Dermis blood vessel endothelial cell (primary cell): ENCODE results near the gene PCED1B. TPM values are rescaled to one million over a fixed set of nuclear protein-coding genes. Genes with fewer than 3 reads are reported as not detected.
"Not testable (repeated sequence)": the region's sequence is repeated elsewhere in the genome, so short reads cannot be mapped to it uniquely, and the experiment has no call there.

Experiments
- DNase-seq: peaks from one replicate; pipeline ENCODE4 v3.0.0; 2010
- total RNA-seq: library from RNA; depleted of rRNA; stranded (reverse); fragments of >200 nt; gene quantifications from 2 replicates; pipeline ENCODE4 v1.2.3, GENCODE V29; 2014

PCED1B gene
- total RNA-seq, 1 donor from 2014 or later, result 0.51 TPM

GRCh38 chr12:47178014-47178413, 98.6 kb downstream of the PCED1B start:
- no peak for DNase-seq

DNA sequence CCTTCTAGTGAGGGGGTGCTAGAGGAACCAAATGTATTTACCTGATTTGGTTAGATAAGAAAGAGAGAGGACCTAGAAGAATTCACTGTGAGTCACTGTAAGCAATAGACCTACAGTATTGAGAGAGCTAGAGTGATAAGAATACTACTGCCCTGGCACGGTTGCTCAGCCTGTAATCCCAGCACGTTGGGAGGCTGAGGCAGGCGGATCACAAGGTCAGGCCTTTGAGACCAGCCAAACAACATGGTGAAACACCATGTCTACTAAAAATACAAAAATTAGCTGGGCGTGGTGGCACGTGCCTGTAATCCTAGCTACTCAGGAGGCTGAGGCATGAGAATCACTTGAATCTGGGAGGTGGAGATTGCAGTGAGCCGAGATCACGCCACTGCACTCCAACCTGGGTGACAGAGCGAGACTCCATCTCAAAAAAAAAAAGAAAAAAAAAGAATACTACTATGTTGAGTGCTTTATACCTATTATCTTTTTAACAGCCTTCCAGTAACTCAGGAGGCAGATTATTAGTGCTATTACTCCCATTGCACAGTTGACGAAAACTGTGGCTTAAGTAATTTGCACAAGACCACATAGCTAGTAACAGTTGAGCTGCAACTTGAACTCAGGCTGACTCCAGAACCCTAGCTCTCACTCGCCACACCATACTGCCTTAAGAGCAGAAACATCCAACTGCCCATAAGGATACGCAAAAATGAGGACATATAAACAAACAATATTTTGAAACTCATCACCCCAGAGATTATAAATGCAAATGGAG, 102.9 kb downstream of the PCED1B start:
- not testable (repeated sequence) for DNase-seq

- no peak for DNase-seq
Measured at GRCh38 chr12:47184229-47184628, 104.8 kb downstream of the PCED1B start.

DNA sequence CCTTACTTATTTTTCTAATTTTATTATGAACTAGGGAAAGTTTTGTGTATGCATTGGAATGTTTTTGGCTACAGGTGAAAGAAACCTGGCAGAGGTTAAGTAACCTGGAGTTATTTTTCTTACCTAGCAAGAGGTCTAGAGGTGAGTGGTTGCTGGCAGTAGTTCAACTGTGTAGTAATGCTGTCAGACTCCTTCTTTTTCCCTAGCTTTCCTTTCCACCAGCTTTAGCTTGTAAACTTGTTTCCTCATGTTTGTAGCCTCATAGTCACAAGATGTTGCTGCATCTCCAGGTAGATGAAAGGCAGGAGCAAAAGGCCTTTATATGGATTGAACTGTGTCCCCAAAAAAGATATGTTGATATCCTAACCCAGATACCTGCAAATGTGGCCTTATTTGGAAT, 105.4 kb downstream of the PCED1B start:
- no peak for DNase-seq

DNA sequence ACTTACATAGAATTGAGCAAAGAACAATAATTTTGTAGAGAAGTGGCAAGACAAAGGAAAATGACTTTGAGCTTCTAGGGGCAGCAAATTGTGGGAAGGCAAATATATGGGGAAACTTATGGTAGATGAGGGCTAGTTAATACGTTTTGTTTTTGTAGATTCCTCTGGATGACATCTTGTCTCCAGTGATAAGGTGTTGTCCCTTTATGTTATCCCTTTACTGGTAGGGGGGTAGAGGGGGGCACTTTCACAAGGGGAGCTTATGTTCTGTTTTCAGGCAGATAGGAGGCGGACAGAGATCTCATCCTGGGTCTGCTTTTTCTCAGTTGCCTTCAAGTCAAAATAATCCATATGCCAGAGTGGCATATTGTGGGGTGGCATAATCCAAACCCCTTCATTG, 106.8 kb downstream of the PCED1B start:
- DNase-seq, result no peak

DNA sequence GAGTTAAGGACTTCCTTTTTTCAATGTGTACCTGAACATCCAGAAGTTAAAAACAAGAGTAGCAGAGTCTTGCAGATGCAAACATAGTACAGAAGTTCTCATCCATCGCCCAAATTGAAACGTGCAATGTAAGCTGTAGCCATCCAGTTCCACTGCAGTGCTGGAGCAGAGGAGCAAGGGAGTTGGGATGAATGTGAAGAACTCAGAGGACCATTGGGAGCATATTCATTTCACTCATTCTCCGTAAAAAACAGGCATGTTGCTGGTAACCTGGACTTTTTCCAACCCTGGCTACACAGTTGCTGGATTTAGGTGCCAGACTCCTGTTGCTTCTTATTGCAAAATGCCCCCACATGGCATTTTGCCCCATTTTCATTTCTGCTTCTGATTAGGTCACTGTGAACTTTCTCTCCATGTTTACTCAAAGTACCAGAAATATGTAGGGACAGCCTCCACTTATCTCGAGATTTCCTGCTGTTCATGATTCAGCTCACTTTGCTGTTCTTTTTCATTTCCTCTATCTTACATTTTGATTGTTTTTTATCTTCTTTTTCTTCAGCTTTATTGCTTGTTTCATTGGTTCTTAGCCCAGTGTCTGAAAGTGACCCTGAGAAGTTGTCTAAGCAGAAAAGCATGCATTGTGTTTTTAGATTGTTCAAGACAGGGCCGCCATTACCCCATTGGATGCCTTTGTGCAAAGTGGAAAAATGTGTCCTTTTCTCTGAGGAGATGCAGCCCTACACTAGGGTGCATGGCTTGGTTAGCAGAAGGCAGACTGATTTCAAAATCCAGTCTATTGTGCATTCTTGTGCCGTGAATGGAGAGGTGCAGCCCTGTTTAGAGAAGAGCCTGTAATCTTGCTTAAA, 109.4 kb downstream of the PCED1B start:
- no peak for DNase-seq

DNA sequence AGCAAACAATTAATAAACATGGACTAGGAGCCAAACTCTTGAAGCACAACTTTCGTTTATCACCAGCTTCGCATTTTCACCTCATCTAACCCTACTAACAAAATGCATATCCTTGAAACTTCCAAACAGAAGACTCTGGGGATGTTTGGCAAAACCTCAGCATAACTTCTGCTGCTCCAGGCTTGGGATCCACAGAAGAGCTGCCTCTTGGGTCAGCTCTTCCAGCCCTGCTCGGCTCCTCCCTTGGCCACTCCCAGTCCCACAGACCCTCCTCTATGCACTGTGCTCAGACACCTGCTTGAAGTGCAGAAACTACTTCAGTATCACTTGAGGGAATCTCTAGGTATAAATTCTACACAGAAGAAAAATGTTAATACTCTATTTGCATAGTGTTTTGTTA, 110.3 kb downstream of the PCED1B start:
- DNase-seq, result no peak

DNA sequence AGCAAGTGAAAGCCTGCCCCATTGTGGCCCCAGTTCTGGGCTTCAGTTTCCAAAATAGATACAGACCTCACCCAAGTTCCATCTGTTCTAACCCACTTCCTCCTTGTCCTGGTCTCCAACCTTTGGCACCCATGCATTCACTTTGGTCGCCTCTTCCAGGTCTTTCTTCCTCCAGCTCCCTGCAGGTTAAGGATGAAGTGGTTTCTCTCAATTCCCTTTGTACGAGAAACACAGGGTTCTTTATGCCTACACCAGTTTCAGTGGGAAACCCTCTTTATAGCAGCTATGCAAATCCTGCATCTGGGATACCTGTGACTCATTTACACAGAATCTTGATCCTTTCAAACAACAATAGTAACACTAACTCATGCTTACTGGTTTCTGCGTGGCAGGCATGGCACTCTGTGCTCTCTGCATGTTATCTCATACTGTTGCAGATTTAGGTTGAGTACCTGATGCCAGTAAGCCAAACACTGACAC, 110.9 kb downstream of the PCED1B start:
- no peak for DNase-seq

- no peak for DNase-seq
Measured at GRCh38 chr12:47190905-47191304, 111.5 kb downstream of the PCED1B start.

DNA sequence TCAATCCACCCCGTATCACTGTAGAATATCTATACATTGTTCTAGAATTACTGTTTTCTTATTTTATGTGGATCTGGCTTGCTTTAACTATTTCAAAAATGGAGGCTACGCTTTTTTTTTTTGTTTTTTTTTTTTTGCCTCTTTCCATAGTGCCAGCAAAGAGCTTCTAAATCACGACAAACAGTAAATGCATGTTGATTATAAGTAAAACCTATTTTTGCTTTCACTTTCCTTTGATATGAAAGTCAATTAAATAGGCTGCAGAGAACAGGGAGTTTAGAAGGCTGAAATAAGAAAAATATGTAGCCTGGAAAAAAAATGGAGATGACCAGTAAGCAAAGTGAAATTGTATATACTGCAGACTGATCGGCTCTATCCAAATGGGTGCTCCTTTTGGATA, 112.6 kb downstream of the PCED1B start:
- DNase-seq, result no peak

GRCh38 chr12:47193066-47193465, 113.6 kb downstream of the PCED1B start:
- no peak for DNase-seq

DNA sequence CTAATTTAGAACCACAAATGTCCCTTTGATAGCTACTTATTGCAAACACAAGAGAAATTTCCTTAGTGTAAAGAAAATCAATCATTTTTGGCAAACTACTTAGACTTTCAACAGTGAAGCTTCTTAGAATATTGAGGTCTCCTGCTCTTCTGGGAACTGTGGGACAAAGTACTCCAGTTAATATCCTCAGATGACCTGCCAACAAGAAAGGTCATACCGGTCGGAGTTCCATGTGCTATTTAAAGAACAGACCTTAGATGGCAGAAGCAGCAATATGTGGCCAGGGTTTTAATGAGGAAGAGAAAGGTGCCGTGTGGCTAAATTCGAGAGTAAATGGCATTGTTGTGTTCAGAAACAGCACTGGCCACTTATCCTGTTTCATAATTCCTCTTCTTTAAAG, 115.1 kb downstream of the PCED1B start:
- DNase-seq, result no peak

DNA sequence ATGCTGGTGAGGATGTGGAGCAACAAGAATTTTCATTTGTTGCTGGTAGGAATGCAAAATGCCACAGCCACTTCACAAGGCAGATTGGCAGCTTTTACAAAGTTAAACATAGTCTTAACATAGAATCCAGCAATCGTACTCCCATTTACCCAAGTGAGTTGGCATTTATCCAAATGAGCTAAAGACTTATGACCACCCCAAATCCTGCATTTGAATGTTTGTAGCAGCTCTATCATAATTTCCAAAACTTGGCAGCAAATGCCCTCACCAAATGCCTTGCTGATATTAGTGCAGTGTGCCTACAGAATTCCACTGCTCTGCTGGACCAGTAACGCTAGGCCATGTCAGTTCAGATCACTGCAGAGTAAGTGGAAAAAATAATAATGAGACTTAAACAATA, 121.0 kb downstream of the PCED1B start:
- no peak for DNase-seq

- not testable (repeated sequence) for DNase-seq
Measured at GRCh38 chr12:47201190-47201589, 121.8 kb downstream of the PCED1B start.

GRCh38 chr12:47202176-47202575, 122.8 kb downstream of the PCED1B start:
- DNase-seq, result no peak

DNA sequence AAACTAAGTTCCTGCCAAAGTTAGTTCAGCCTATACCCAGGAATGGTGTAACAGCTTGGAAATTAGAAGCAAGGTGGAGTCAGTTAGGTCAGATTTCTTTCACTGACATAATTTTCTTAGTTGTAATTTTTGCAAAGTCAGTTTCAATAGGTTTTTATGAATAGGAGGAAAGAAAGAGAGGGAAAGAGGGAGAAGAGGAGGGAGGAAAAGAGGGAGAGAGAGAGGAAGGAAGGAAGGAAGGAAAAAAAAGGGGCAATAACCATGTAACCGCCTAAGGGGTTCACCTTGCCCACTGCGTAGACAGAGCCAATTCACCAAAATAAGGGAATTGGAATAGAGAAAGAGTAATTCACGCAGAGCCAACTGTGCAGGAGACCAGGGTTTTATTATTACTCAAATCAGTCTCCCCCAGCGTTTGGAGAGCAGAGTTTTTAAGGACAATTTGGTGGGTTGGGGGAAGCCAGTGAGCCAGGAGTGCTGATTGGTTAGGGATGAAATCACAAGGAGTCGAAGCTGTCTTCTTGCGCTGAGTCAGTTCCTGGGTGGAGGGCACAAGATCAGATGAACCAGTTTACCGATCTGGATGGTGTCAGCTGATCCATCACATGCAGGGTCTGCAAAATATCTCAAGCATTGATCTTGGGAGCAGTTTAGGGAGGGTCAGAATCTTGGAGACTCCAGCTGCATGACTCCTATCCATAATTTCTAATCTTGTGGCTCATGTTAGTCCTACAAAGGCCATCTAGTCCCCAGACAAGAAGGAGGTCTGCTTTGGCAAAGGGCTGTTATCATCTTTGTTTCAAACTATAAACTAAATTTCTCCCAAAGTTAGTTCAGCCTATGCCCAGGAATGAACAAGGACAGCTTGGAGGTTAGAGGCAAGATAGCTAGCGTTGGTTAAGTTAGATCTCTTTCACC, 126.4 kb downstream of the PCED1B start:
- no peak for DNase-seq

DNA sequence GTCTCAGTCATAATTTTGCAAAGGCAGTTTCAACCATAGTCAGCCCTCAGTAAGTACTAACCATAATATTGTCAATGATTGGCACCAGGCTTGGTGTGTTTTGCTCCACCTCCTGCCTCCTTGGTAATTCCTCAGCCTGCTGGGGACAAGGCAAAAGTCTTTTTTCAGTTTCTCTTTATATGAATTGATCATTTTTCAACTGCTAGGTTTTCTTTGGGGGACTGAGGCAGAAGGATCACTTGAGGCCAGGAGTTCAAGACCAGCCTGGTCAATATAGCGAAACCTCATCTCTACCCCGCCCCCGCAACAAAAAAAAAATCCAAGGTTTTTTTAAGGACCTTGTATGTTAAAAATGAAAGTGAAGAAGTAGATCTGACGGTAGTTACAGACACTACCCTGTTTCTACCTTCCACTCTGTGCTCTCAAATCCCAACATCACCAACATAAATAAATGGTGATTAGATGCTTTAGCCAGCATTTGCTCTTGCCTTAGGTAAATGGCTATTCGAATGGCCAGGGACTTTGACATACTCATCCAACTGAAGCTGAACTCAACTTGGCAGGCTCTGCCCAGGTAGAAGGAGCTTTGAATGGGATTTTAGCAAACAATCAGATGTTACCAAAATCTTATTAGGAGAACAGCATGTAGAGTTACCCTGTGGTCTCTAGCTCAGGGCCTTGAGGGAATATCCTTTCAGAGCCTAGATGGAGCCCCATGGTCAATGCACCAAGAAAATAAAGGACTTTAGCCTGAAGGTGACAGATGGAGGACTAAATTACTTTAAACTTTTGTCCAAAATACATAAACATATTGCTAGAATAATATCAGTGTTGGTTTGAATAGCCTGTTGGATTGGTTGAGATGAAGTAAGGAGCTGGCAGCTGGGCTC, 127.3 kb downstream of the PCED1B start:
- no peak for DNase-seq

DNA sequence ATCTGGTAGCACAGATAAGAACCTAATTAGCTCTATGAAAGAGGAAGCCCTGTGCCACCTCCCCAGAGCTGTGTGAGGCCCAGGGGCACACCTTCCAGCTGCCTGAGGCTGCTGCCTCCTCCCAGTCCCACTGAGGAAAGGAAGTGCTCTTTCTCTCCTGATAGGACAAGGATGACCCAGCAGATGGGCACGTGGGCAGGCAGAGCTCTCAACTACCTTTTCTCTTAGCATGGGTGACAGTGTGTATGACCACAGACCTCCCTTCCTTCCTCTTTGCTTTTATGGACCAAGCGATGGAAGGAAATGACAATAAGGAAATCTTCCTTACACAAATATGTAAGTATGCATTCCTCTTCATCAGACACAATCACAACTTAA, 127.9 kb downstream of the PCED1B start:
- no peak for DNase-seq

DNA sequence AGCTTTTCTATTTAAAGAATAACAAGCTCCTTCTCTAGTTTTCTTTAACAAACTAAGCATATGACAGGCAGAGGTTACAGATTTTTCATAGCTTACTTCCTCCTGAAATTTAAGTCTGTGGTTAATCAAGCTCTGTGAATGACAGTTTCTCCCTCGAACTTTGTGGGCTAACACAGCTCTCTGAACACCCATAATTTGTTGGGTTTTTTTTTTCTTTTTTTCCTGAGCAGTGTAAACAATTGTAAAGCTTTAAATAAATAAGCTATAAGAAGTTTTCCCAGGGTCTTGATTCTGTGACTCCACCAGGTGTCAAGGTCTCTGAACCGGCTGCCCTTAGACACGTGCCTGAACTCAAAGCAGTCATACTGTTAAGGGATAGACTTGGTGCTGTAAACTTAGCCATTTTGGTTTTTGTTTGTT, 128.4 kb downstream of the PCED1B start:
- DNase-seq, result no peak

GRCh38 chr12:47209014-47209413, 129.6 kb downstream of the PCED1B start:
- DNase-seq, result no peak

- DNase-seq, result no peak
Measured at GRCh38 chr12:47210776-47211175, 131.4 kb downstream of the PCED1B start.

DNA sequence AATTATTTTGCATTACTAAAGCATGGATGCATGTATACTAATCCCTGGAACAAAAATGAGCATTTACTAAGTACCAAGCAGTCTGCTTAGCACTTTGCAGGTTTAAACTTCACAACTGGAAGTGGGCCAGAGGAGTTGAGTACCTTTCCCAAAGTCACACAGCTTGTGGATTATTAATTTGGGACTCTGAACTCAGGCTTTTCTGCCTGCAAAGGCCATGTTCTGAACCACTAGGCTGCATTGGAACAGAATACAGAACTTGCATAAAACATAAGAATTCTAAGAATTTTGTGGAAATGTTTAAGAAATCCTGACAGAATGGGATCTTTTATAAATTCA, 133.2 kb downstream of the PCED1B start:
- no peak for DNase-seq
